K562 (cell line): Measurements from ENCODE around the gene SND1. TPM values are rescaled to one million over a fixed set of nuclear protein-coding genes. Genes with fewer than 3 reads are reported as not detected.
A peak's percentile ranks its signal among the peaks of the same experiment; 100 is the strongest.

Source experiments
- ATF7 ChIP-seq: fragments of 450-650 bp; IDR thresholded peaks from 2 replicates; pipeline ENCODE4 v1.7.1; 2014; ENCODE audit warnings: mild to moderate bottlenecking, moderate library complexity
- C11orf30 ChIP-seq: fragments of 450-650 bp; IDR thresholded peaks from 2 replicates; pipeline ENCODE4 v1.6.1; 2016; ENCODE audit warnings: low read depth, mild to moderate bottlenecking
- CHAMP1 ChIP-seq: fragments of 450-650 bp; IDR thresholded peaks from 2 replicates; pipeline ENCODE4 v1.6.1; 2016; ENCODE audit warnings: mild to moderate bottlenecking
- DEAF1 ChIP-seq: fragments of 450-650 bp; formaldehyde crosslinking; IDR thresholded peaks from 2 replicates; pipeline ENCODE4 v1.4.0; 2020; ENCODE audit warnings: mild to moderate bottlenecking, moderate library complexity
- DPF2 ChIP-seq: fragments of 450-650 bp; IDR thresholded peaks from 2 replicates; pipeline ENCODE4 v1.6.1; 2016
- FOXK2 ChIP-seq, 2 experiments: fragments of 450-650 bp; IDR thresholded peaks in 1 of 2; conservative IDR thresholded peaks in 1 of 2; 2 replicates each; pipeline ENCODE4 v1.6.1; 2016; ENCODE audit warnings: low read depth in 2 of 2, mild to moderate bottlenecking in 1 of 2
- HDGF ChIP-seq: fragments of 450-650 bp; IDR thresholded peaks from 2 replicates; pipeline ENCODE4 v1.6.1; 2016
- LARP7 ChIP-seq: fragments of 450-650 bp; IDR thresholded peaks from 2 replicates; pipeline ENCODE4 v1.6.1; 2016
- MAZ ChIP-seq, 2 experiments: fragments of 450-650 bp in 1 of 2; sonication (generic) in 1 of 2; formaldehyde crosslinking; IDR thresholded peaks in 1 of 2; conservative IDR thresholded peaks in 1 of 2; 2 replicates each; pipeline versions ENCODE4 v1.4.0 to v1.5.0; 2020; ENCODE audit warnings: mild to moderate bottlenecking in 1 of 2, missing genetic modification reagents in 1 of 2
- NFE2 ChIP-seq: IDR thresholded peaks from 2 replicates; pipeline ENCODE4 v1.6.1; 2014; ENCODE audit warnings: antibody characterized with exemption, low read depth
- RBM34 ChIP-seq: fragments of 200-400 bp; formaldehyde crosslinking; IDR thresholded peaks from 2 replicates; pipeline ENCODE4 v1.6.1; 2018; ENCODE audit warnings: low read length, borderline replicate concordance; ENCODE audit not compliant: insufficient read depth
- ZNF395 ChIP-seq: fragments of 200-800 bp; sonication (Bioruptor generic); IDR thresholded peaks from 2 replicates; pipeline ENCODE4 v1.6.1; 2017; ENCODE audit warnings: missing genetic modification characterization, missing compliant biosample characterization
- ZNF407 ChIP-seq: fragments of 450-650 bp; IDR thresholded peaks from 2 replicates; pipeline ENCODE4 v1.6.1; 2016; ENCODE audit warnings: low read depth
- polyA plus RNA-seq, 8 experiments: library from polyadenylated mRNA; depleted of rRNA in 4 of 8; stranded (reverse) in 5 of 8; unstranded in 3 of 8; fragments of >200 nt; fragmentation: Nextera tagmentation in 2 of 8; fragmentation: Illumina TruSeq in 1 of 8; extraction: Ambion mirVana in 2 of 8; extraction: Trizol in 1 of 8; gene quantifications; 2 replicates each; pipeline versions ENCODE4 v1.2.1 to v1.2.3, GENCODE V29; 2011 to 2014; ENCODE audit warnings: inconsistent platforms in 1 of 8, missing spikeins in 1 of 8
- total RNA-seq, 7 experiments: library from RNA; depleted of rRNA in 6 of 7; stranded (reverse); fragments of >200 nt in 6 of 7; fragmentation: Illumina TruSeq in 2 of 7; extraction: Trizol in 2 of 7; gene quantifications; 2 replicates each; pipeline versions ENCODE4 v1.2.1 to v1.2.3, GENCODE V29; 2011 to 2021; ENCODE audit warnings: low replicate concordance in 1 of 7

SND1 gene
- total and polyA plus RNA-seq, 9 of the 15 experiments (the other 6 are each of a cell fraction or from before 2014, with no cell fraction given) = 46.5 to 307 (median 191) TPM

GRCh38 chr7:127819975-127820731 lies 168.2 kb downstream of the SND1 start (continued):
- TF ChIP-seq ZNF407 (no peak), NFE2 (peak; percentile 57; the same call in 1 of the 2 replicates), C11orf30 (0 out of 2 replicates have a peak, but pooled peaks have one; percentile 18), DEAF1 (CRISPR knock-in tag) (no peak), FOXK2 (conservative IDR thresholded peaks at IDR 0.05 in 1 of 2, IDR thresholded peaks at IDR 0.05 in 1 of 2; ENCODE audit: low read depth in 2 of 2) (peak; percentile 25 to 67; a peak in 2 of 4 replicates), ZNF395 (peak; percentile 67; the same call in 1 of the 2 replicates), DPF2 (peak; percentile 82), LARP7 (0 out of 2 replicates have a peak, but pooled peaks have one; percentile 28), HDGF (0 out of 2 replicates have a peak, but pooled peaks have one; percentile 72), MAZ (CRISPR knock-in tag; conservative IDR thresholded peaks at IDR 0.05 in 1 of 2, IDR thresholded peaks at IDR 0.05 in 1 of 2) (0 out of 4 replicates have a peak, but pooled peaks of 1 of the 2 experiments have one; percentile 14), CHAMP1 (no peak), RBM34 (no peak), ATF7 (peak; percentile 41; the same call in 1 of the 2 replicates)
